Peyer's patch (tissue), 4 donors: ENCODE results near the gene FXYD1. TPM values are rescaled to one million over a fixed set of nuclear protein-coding genes. Genes with fewer than 3 reads are reported as not detected.
"Not testable (repeated sequence)": the region's sequence is repeated elsewhere in the genome, so short reads cannot be mapped to it uniquely, and the experiment has no call there.

ENCODE experiments used
- DNase-seq, 3 donors: peaks; one replicate each; pipeline ENCODE4 v3.0.0-alpha.2; 2017 to 2019
- H3K27ac ChIP-seq, 4 donors: fragments of 200-600 bp; sonication (generic); one replicate each; pipeline ENCODE4 v1.5.1; 2016 to 2019
- H3K27me3 ChIP-seq, 2 donors: fragments of 200-600 bp; sonication (generic); one replicate each; pipeline ENCODE4 v1.5.1; 2019
- H3K36me3 ChIP-seq, 3 donors: fragments of 200-600 bp; sonication (generic); one replicate each; pipeline ENCODE4 v1.5.1; 2016 to 2019
- H3K4me1 ChIP-seq, 4 donors: fragments of 200-600 bp; sonication (generic); one replicate each; pipeline ENCODE4 v1.5.1; 2016 to 2019
- H3K4me3 ChIP-seq, 4 donors: fragments of 200-600 bp; sonication (generic); 1 replicate in 3 of 4; 2 replicates in 1 of 4; pipeline ENCODE4 v1.5.1; 2016 to 2019; ENCODE audit warnings: mild to moderate bottlenecking in 1 of 4
- H3K9me3 ChIP-seq, 4 donors: fragments of 200-600 bp; sonication (generic); one replicate each; pipeline ENCODE4 v1.5.1; 2016 to 2019; ENCODE audit warnings: mild to moderate bottlenecking in 1 of 4
- POLR2A ChIP-seq, 2 donors: fragments of 450-650 bp; IDR thresholded peaks; one replicate each; pipeline ENCODE4 v1.5.1; 2017; ENCODE audit warnings: antibody characterized with exemption in 2 of 2, mild to moderate bottlenecking in 2 of 2, moderate library complexity in 2 of 2
- total RNA-seq, 4 donors: library from RNA; depleted of rRNA; stranded (reverse); fragments of >200 nt; gene quantifications; one replicate each; pipeline ENCODE4 v1.1.0, GENCODE V29; 2016
- TF ChIP-seq, protein P1 (sequence below), 6 experiments: fragments of 450-650 bp in 4 of 6; fragments of 200-600 bp in 2 of 6; sonication (generic) in 1 of 6; IDR thresholded peaks; one replicate each; pipeline ENCODE4 v1.5.1; 2017 to 2019; ENCODE audit warnings: antibody characterized with exemption in 6 of 6, mild to moderate bottlenecking in 3 of 6, moderate library complexity in 1 of 6

Gene FXYD1
- total RNA-seq, 4 donors from 2014 or later = 12.3 to 12.7 TPM; not detected in 2

DNA sequence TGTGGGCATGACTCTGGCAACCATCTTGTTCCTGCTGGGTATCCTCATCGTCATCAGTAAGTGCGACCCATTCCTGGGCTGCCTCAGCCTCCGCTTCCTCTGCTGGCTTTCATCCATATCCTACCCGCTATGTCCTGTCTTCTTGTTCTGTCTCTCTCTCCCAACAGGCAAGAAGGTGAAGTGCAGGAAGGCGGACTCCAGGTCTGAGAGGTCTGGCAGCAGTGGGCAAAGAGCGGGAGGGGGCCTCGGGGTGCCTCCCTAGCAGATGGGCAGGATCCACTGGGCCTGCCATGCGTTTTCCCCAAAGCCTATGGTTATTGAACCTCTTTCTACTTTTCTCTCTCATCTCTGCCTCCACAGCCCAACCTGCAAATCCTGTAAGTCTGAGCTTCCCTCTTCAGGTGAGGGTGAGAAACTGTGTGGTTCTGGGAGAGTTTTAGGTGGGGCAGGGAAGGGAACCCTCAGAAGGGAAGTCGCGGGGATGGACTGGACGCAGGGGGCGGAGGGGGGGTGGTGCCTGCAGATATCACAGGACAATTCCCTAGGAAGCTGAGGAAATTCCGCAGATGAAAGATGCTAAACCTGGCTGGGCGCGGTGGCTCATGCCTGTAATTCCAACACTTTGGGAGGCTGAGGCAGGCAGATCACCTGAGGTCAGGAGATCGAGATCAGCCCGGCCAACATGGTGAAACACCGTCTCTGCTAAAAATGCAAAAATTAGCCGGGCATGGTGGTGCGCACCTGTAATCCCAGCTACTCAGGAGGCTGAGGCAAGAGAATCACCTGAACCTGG is 12.8 kb downstream of the FXYD1 start:
- peaks cover 0 to 25% (median 4%) of the 10 kb centered on the region in 4 donors for H3K4me1 ChIP-seq
- DNase-seq = no peak
- no peak for TF ChIP-seq POLR2A (IDR thresholded peaks at IDR 0.05)
- TF ChIP-seq, protein P1, sequence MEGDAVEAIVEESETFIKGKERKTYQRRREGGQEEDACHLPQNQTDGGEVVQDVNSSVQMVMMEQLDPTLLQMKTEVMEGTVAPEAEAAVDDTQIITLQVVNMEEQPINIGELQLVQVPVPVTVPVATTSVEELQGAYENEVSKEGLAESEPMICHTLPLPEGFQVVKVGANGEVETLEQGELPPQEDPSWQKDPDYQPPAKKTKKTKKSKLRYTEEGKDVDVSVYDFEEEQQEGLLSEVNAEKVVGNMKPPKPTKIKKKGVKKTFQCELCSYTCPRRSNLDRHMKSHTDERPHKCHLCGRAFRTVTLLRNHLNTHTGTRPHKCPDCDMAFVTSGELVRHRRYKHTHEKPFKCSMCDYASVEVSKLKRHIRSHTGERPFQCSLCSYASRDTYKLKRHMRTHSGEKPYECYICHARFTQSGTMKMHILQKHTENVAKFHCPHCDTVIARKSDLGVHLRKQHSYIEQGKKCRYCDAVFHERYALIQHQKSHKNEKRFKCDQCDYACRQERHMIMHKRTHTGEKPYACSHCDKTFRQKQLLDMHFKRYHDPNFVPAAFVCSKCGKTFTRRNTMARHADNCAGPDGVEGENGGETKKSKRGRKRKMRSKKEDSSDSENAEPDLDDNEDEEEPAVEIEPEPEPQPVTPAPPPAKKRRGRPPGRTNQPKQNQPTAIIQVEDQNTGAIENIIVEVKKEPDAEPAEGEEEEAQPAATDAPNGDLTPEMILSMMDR (IDR thresholded peaks at IDR 0.05) = no peak
- no peaks in the 10 kb centered on the region for H3K36me3 ChIP-seq
- H3K9me3 ChIP-seq = no peaks in the 10 kb centered on the region
- peaks cover 0 to 11% of the 10 kb centered on the region in 2 donors for H3K27me3 ChIP-seq
- no peak overlapping the region for H3K27ac ChIP-seq
- H3K4me3 ChIP-seq = no peak overlapping the region

DNA sequence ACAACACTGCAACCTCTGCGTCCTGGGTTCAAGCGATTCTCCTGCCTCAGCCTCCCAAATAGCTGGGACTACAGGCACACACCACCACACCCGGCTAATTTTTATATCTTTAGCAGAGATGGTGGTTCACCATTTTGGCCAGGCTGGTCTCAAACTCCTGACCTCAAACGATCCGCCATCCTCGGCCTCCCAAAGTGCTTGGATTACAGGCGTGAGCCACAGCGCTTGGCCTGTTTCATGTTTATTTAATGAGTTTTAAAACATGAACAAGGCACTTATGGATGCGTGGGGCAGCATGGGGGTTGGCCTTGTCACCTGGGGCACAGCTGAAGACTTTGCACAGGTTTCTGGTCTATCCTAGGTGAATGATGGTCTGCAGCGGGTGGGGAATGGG is 14.5 kb downstream of the FXYD1 start:
- H3K36me3 ChIP-seq, H3K4me3 ChIP-seq, DNase-seq, H3K27ac ChIP-seq, H3K9me3 ChIP-seq: not testable (repeated sequence)
- H3K4me1 ChIP-seq = peaks cover 0 to 25% (median 4%) of the 10 kb centered on the region in 4 donors
- peaks cover 0 to 11% of the 10 kb centered on the region in 2 donors for H3K27me3 ChIP-seq

DNA sequence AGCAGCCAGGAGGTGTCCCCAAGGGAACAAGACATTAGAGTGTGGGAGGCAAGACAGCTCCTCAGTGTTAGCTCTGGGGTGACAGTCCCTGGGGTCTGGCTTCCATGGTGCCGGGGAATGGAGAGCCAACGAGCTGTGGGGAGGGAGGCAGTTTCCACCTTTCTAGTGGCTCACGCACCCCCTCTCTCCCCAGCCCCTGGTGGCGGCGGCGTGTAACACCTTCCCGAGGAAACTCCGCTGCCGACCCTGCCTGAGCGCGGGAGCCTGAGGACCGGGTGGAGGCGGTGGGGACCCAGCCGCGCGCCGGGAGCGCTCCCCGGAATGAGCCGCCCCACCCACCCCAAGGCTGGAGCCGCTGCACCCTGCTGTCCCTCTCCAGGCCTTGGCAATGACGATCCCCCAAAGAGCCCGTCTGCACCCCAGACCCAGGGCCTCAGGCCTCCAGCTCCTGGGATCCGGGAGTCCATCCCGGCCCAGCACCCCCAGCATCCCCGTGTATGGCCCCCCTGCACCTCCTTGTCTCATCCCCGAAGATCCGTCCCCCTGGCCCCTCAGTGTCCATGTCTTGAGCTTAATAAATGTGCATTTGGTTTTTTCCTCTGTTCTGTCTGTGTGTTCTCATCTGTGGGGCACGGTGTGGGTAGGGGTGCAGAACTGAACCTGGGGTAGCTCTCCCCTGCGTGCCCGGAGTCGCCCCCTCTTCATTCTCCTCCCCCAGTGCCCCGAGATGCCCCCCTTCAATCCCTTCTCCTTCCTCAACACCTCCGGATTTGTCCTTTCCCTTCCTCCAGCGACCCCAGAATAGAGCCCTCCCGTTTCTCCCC is 15.3 kb downstream of the FXYD1 start:
- Histone ChIP-seq H3K9me3 (no peaks in the 10 kb centered on the region), H3K36me3 (no peaks in the 10 kb centered on the region), H3K27me3 (peaks cover 0 to 11% of the 10 kb centered on the region in 2 donors), H3K27ac (peak overlapping the region; percentile 77 to 93 (median 89)), H3K4me3 (peak overlapping the region; percentile 66 to 84 (median 70)), H3K4me1 (peaks cover 0 to 25% (median 4%) of the 10 kb centered on the region in 4 donors)
- TF ChIP-seq POLR2A (IDR thresholded peaks at IDR 0.05) = no peak
- TF ChIP-seq, protein P1 (IDR thresholded peaks at IDR 0.05) = peak; percentile 34 to 80 (median 50)
- DNase-seq = peak in 2 of 3 donors; percentile 73 to 79

DNA sequence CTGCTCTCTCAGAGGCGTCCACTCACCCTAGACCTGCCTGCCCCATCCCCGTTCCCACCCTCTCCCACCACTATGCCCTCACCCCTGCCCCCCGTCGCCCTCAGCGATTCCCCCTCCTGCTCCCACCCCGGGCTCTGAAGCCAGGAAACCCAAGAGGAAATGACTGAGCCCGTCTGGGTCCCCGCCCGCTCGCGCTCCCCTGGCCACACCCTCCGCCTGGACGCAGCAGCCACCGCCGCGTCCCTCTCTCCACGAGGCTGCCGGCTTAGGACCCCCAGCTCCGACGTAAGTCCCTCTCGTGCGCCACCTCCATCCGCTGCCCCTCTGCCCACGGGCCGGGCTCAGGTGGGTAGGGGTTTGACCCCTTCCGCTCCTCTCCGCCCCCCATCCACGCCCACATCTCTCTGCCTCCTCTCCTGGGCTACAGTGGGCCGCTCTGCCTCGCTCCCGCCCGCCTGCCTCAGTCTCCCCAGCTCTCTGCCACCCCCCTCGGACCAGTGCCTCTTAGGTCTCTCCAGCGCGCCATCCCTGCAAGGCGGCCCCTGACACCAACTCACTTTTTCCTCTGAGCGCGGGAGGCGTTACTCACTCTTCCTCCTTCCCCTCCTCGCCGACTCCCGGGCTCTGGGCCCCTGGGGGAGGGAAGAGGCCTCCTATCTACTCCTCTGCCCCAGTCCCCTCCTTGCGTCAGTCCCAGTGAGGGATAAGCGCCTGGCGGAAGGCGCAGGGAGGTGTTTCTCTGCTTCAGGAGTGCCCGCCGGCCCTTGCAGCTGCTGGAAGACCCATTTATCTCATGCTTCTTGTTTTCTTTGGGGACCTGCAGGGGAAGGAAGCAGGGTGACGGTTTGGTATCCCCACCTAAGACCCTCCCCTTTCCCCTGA is 16.1 kb downstream of the FXYD1 start, which contains the start of gene FXYD5:
Gene FXYD5, plus strand, starts transcription at position 211 of the 882 bp plus-strand sequence. CDS start 816 bp downstream, outside the sequence.
- Histone ChIP-seq H3K9me3 (no peaks in the 10 kb centered on the region), H3K27ac (peak within 1 kb of the TSS; percentile 77 to 93 (median 89)), H3K4me3 (peak within 1 kb of the TSS; percentile 66 to 84 (median 70)), H3K27me3 (peaks cover 0 to 11% of the 10 kb centered on the region in 2 donors), H3K4me1 (peaks cover 0 to 25% (median 4%) of the 10 kb centered on the region in 4 donors), H3K36me3 (no peaks in the 10 kb centered on the region)
- TF ChIP-seq, protein P1 (IDR thresholded peaks at IDR 0.05) = peak in 1 of 6 experiments; percentile 8
- no peak for TF ChIP-seq POLR2A (IDR thresholded peaks at IDR 0.05)
- peak in 2 of 3 donors; percentile 76 to 87 for DNase-seq

DNA sequence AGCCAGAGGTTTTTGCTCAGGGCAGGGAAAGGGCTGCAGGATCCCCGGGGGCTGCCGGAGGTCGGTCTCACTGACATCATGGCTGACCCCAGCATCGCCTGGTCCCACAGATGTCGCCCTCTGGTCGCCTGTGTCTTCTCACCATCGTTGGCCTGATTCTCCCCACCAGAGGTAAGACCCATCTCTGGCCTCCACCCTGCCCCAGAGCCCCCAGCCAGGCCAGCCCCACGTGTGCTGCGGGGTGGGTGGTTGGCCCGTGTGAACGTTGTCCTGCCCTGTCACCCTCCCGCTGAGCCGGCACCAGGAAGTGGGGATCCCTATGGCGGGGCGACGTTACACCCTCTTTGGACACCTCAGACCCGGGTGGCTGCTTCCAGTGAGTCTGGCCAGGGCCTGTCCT is 16.8 kb downstream of the FXYD1 start:
- Histone ChIP-seq H3K27ac (peak overlapping the region; percentile 77 to 93 (median 89)), H3K4me3 (peak overlapping the region; percentile 66 to 84 (median 70))
- peak in 1 of 3 donors; percentile 45 for DNase-seq

More for the DNA sequence above, 16.8 kb downstream of the FXYD1 start:
- H3K36me3 ChIP-seq = no peaks in the 10 kb centered on the region
- H3K4me1 ChIP-seq = peaks cover 0 to 25% (median 4%) of the 10 kb centered on the region in 4 donors
- H3K9me3 ChIP-seq = no peaks in the 10 kb centered on the region
- TF ChIP-seq POLR2A (IDR thresholded peaks at IDR 0.05) = no peak
- TF ChIP-seq, protein P1 (IDR thresholded peaks at IDR 0.05) = no peak
- peaks cover 0 to 11% of the 10 kb centered on the region in 2 donors for H3K27me3 ChIP-seq
